Left lobe of liver (tissue), 2 donors: ENCODE results near the gene UBR4. TPM values are rescaled to one million over a fixed set of nuclear protein-coding genes. Genes with fewer than 3 reads are reported as not detected.

Source experiments
- ATAC-seq: fragments of 200-7000 bp; cut with Tn5 transposase; one replicate; pipeline ENCODE4 v1.9.1; 2020; ENCODE audit warnings: mild to moderate bottlenecking, moderate library complexity
- DNase-seq: peaks from one replicate; pipeline ENCODE4 v3.0.0-alpha.2; 2020; ENCODE audit warnings: low spot score
- total RNA-seq: library from RNA; stranded (reverse); gene quantifications from one replicate; pipeline ENCODE4 v1.2.1, GENCODE V29; 2021
- donor health status: DM: no; HTN: no; CAD: no; lungs with moderate emphysema.
- donor health status: DM: no; HTN: yes; CAD: no.

Gene UBR4
- total RNA-seq, 1 donor from 2014 or later: 127 TPM

DNA sequence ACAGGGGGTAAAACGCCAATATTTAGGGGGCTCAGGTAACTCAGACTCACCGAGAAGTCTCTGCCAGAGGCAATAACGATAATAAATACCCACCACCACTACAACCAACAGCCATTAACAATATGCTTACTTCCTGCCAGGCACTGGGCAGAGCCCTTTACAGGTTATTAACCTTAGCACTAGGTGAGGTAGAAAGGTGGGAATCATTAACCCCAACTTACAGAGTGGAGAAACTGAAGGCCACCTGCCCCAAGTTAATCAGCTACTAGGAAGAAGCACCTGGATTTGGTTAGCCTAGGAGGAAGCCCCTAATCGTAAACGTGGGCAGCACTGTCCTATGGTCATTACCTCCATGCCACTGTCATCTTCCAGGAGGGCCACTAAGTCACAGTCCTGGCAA lies 110.0 kb downstream of the UBR4 start:
- ATAC-seq: no peak
- DNase-seq: no peak

DNA sequence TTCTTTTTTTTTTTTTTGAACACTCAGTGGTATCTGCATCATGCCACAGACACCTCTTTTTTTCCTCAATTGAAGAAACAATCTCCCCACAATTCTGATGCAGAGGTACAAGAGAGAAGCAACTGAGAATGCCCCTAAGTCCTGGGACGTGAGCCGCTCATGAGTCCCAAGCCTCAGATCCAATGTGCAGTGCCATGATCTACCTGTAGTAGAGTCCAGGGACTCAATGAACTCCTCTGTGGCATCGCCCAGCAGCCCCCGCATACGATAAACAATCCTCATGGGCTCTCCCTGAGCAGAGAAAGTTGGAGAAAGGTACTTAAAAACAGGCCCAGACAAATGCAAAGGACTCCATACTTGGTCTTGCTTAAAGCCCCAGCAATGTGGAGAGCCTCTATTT lies 113.1 kb downstream of the UBR4 start:
- ATAC-seq (no peak), DNase-seq (no peak)

DNA sequence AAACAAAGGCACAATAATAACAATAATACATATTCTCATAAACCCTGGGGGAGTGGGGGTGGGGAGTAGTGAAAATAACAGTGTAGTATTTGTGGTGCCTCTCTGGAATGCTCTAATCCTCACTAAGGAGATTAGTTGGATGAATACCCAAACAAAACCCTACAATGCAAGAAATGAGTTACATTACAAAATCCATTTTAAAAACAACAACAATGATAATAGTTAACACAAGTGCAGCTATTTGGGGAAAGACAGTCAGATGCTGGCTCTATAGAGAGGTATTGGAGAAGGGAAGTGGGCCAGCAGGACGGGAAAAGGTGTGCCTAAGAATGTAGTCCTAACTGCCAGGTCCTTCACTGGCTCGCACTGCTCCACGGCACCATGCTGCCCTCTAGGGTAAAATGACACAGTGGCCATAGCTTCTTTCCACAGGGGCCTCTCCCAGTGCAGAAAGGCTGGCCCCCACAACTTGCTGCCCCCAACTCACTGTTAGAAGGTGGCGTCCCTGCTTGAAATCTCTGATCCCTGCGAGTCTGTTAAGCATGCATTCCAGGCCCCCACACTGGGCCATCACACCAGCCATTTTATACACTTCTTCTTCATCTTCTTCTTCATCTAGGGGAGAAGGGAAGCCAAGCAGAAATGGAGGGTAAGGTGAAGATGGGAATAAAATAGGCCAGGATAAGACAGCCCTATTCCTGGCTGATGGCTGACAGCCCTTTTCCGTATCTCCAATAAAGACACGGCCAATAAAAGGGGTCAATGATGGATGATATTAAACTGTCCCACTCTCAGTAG lies 113.8 kb downstream of the UBR4 start:
- ATAC-seq: peak; percentile 87
- DNase-seq: peak; percentile 59

DNA sequence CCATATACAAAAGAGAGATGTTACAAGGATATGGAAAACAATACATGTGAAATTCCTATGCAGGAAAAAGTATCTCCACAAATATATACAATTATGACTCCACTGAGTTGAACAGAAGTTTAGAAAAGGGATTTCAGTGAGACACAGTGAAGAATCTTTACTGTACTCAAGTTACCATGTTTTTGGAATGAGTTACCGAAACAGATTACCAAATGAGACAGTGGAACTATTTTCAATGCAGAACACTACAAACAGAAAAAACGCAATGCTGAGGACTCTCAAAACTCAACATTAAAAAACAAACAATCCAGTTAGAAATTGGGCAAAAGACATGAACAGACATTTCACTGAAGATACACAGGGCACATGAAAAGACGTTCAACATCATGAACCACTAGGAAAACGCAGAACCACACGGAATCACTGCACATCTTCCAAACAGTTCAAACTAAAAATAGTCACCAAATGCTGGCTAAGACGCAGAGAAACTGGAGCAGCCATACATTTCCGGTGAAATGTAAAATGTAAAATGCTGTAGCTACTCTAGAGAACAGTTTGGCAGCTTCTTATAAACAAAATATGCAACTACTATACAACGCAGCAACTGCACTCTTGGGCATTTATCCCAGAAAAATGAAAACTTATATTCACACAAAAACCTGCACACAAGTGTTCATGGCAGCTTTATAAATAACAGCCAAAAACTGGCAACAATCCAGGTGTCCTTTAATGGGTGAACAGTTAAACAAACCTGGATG lies 118.7 kb downstream of the UBR4 start:
- no peak for ATAC-seq
- no peak for DNase-seq

DNA sequence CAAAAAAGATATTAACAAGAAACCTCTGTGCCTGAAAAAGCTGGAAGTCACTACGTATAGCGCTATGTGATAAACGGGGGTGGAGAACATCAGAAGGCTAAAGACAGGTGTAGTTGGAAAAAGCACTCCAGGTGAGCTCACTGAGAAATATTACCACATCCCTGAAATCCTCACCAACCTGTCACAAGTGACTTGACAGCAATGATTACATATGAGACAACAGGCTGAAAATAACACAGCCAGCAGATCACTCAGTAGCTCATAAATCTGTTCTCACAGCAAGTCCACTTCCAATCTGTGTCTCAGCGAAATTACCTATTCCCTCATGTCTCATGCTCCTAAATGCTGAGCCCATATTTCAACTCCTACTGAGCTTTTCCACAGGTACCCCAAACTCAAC lies 120.5 kb downstream of the UBR4 start:
- ATAC-seq (no peak), DNase-seq (no peak)

DNA sequence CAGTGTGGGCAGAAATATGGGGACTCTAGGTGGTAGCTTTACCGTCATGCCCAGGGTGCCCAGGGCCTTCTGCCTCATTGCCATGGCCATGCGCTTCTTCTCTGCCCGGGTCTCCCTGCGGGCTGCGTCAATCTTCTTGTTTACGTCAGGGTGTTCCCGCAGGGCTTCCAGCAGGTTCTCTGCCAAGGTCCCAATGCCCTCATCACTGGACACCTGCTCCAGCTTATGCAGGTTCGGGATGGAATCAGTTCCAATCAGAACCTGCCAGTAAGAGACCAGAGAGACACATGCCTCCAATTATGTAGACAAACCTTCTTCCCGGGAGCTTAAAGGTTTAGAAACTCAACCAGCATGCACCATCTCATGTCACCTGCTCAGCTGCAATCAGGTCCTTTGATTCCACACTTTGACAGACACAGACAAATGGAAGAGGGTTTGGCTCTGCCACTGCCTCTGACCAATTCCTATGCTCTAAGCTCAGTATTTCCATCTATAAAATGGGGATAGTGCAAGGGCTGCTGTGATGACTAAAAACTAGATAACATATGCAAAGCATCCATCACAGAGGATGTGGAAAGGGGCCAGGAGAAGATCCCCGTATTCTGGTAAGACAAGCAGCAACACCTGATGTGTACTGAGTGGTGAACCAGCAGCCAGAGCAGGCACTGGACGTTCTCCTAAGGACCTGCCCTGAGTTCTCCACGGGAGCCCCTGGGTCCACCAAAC lies 121.2 kb downstream of the UBR4 start:
- DNase-seq (no peak), ATAC-seq (no peak)

DNA sequence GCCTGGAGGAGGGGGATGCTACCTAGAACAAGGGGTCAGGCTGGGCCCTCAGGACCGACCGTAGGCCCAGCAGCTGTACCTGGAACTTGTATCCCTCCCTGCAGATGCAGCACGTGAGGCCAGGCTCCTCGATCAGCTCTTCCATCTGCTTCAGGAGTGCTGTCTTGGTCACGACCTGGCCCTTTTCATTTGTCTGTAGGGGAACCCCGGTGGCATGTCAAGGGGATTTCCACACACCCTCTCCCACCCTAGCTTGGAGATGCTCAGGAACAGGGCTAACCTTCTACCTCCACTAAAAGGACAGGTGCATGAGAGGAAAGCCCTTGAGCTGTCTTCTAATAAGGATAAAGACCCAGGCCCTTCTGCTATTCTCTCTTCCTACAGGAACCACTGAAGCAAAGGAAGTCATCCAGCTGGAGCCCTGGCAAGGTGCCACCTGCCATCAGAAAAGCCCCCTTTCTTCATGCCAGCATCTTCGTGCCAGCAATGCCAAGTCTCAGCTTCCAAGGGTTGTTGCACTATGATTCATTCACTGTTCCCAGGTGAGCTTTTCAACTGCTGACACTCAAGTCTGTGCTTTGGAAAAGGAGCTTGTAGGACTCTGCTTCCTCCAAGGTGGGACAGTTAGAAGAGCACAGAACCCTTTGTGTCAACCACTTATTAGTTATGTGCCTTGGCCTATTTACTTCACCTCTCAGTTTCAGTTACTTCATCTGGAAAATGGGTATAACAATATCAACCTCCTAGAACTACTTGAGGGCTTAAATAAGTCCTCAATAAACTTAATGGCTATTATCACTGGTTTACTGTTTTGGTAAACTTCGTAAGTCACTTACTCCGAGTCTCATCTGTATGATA lies 122.1 kb downstream of the UBR4 start:
- no peak for DNase-seq
- no peak for ATAC-seq

DNA sequence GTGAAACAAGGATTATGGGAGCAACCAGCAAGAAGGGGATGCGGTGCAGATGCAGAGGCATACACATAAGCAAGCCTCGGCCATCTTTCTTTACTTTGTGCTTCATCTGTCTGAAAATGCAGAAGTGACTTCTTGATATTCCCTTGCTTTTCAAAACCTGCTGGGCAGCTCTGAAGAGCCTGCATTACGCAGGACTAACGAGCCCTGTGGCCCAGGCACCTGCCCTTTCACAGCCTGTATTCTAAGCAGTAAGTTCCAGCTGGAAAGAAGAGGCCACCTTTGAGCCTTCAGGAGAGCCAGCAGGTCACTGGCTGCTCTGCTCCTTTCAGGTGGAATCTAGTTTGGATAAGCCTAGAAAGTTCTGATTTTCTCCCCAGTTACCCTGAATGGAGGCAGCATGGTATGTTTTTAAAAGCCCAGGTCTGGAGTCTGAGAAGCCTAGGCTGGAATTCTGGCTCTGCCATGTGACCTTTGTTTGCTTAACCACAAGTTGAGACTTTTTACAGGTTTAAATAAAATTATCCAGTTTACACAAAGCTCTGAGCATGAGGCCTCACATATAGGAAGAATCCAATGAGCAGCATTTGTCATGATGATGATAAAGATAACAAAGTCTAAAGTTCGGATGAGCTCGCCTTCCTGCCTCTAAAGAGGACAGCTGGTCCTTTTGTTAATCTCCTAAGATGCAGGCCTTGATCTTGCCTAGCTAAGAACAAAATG lies 122.9 kb downstream of the UBR4 start:
- ATAC-seq: peak; percentile 66
- DNase-seq: no peak

DNA sequence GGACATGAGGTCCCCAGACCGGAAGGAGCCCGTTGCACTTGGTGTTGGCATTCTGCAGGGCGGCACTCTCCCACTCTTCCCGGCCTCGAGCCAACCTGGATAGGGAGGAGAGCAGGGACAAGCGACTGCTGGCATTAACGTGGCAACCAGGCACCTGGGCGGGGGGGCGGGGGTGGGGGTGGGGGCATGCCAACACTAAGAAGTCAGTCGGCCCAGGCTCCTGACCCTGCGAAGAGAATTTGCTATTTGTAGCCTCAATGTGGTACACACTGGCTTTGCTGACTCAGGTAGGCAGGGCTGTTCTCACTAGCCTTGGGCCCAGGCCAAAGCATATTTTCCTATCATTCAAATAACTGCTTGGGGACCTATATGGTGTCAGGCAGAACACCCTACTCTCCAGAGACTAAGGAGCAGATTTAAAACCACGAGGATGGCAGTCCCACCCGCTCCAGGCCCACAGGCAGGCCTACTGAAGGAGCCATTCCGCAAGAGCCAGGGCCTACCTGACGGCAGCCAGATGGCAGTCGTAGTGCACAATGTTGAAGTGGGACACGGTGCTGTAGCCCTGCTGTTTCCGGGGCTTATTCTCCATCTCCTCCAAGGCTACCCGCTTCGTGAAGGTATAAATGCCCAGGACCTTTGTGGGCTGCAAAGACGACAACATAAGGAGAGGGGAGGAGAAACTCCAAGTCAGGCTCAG lies 123.7 kb downstream of the UBR4 start:
- ATAC-seq (peak; percentile 65), DNase-seq (no peak)

DNA sequence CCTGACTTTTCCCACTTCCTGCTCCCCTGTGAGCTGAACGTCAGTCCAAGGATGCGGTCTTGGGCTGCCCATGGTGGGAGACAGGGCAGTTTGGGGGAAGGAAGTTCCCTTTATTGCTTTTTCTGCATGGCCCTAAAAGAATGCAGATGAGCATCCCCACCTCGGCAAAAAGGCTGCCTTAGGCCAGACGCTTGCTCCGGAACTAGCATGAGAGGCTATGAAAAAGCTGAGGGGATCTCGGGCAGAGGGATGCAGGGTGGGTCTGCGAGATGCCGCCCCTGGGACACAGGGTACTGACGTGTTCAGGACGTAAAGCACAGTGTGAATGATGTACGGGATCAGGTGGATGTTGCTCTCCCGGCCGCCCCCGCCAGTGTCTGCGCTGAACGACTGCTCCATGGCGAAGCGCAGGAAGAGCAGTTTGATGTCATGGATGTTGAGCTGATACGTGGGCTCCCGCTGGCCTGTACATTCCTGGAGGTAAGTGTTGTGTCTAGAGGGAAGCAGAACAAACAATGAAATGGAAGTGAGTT lies 125.8 kb downstream of the UBR4 start:
- DNase-seq (no peak), ATAC-seq (no peak)

DNA sequence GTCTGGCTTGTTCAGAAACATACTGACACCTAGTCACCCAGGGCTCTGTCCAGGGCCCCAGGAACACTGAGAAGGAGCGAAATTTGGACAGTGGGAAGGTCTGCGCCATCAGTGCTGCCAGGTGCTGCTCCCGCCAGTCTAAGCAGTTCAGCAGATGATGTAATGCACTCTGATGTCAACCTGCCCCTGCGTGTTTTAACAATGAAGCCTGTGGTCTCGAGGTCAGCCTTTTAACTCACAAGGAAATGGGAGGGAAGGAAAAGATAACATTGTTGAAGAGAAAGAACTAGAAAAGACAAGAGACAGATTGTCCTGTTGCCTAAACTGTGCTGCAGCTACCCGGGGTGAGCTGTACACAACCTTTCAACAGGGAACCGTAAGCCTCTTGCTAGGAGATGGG lies 127.0 kb downstream of the UBR4 start:
- no peak for DNase-seq
- ATAC-seq: no peak

DNA sequence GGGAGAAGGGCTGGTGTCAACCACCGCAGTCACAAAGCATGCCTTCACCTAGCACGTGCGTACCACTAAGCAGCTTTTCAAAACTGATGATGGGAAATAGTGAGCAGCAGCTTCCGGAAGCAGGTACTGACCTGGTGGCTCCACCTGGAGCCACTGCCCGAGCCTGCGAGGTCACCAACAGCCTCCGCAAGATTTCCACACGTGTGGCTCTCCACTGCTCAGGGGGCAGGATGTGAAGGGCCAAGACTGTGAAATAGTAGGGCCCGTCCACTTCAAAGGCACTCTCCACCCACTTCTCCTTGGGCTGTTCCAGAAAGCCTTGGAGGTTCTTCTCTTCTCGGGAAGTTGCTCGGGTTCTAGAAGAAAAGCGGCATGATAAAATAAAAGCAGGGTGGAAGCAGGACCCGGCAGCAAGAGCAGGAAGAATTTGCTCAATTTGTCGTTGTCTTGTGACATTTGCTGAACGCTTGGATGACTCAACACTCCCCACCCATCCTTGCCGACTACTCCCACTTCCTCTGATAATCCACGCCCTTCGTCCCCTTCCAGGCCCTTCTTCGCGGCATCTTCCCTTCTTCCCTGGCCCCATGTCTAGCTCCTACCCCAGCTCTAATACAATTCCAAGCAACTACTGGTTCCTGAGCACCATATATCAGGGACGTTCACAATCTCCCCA lies 128.7 kb downstream of the UBR4 start:
- DNase-seq (no peak), ATAC-seq (peak; percentile 2)

DNA sequence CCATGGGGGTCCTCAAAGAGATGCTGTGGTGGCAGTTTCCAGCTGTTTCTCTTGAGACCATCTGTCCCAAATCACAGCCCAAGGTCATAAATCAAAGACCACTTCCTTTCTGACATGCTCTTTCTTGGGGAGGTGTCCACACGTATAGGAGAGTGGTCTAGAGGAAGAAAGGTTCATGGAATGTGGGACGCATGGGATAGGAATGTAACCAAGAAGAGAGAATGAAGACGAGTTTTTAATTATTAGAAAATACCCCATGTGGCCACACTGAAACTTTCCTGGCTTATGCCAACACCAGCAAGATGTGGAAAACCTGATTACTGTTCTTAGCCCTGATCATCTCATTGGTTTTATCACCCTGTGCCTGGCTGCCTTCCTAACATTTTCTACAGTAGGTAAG lies 129.3 kb downstream of the UBR4 start:
- ATAC-seq (no peak), DNase-seq (no peak)

DNA sequence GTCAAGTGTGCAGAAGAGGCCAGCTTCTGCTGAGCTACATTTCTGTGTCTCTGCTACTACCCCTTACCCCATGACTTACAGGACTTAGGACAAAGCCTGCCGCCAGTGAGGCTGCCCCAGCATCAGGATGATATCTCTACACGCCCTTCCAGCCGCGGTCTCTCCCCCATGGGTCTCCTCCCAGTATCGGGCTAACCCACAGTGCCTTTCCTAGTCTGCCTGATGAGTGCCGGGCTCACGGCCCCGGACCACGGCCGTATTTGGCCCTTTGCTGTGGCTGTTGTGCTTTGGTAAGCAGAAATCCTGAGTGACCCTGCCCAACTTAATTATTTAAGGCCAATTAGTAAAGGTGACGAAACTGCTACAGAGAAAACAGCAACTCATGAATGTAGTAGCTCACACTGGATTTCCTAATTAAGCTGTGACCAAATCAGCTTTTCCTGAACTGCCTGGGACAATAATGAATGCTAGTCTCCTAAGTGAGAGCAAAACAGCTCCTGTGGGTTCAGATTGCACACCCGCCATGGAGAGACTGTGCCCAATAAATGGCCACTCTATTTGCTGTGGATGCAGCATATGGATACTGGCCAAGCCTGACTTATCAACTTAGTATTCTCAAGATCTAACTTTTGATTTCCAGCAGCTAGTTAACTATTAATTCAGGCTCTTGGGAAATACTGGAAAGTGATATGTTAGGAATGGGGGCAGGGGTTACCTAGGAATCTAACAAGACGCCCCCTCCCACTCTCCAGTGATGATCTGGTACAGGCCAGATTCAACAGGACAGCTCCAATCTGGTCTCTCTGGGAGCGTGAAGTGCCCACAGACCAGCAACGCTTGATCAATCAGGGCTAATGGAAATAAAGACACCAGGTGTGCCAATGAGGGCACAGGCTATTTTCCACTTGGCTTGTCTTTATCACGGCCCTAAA lies 130.3 kb downstream of the UBR4 start:
- DNase-seq (peak; percentile 78), ATAC-seq (peak; percentile 68)

DNA sequence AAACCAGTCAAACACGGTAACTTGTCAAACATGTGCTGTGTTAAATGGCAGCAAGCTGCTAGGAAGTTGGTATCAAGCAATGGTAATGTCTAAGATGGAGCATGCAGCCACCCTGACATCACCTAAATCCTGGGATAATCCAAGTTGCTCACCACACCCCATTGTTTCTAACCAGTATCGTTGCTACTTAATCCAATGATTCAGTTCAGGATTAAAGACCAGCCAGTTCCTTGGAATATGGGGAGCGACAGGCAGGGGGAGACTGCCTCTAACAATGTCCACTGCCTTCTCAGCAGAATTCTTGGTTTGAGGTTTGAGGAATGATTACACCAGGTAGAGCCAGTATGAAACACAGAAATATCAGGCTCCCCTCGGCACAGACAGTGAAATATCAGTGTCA lies 131.5 kb downstream of the UBR4 start:
- DNase-seq (no peak), ATAC-seq (no peak)

DNA sequence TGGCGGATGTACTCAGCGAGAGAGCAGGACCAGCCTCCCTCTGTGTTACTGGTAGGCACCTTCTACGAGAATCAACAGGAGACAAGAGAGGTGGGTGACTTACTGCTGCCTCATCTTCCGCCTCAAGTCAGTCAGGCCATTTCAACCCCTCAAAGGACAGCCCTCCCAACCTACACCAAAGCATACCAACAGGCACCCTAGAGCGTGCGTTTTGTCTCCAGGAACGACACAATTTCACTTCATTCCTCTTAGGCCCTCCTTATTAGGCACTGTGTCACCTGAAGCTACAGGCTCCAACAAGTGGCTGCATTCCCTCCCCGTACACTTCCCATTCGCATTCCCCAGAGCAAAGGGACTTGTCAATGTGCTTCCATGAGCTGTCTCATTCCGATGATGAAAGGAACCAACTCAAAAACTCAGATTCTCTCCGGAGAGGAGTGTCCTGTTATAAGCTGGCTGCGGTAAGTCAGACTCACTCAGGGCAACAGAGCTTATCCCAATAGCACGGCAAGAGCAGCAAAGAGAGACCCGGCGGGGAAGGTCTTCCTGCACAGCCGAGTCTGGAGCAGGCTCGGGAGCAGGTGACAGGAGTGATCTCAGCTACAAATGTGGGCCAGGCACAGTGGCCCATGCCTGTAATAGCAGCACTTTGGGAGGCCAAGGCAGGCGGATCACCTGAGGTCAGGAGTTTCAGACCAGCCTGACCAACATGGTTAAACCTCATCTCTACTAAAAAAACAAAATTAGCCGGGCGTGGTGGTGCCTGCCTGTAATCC lies 133.0 kb downstream of the UBR4 start:
- no peak for DNase-seq
- ATAC-seq: no peak
